Body of pancreas (tissue), 4 donors: ENCODE measurements around the gene UBQLN2.

ENCODE experiments used
- CTCF ChIP-seq, 7 experiments: fragments of 450-650 bp in 4 of 7; fragments of 200-600 bp in 3 of 7; sonication (generic) in 3 of 7; IDR thresholded peaks; one replicate each; pipeline ENCODE4 v1.5.1; 2016 to 2019; ENCODE audit warnings: antibody characterized with exemption in 7 of 7
- POLR2A ChIP-seq, 3 donors: fragments of 450-650 bp; IDR thresholded peaks; one replicate each; pipeline ENCODE4 v1.6.1; 2016; ENCODE audit warnings: antibody characterized with exemption in 3 of 3, mild to moderate bottlenecking in 2 of 3

- TF ChIP-seq CTCF (IDR thresholded peaks at IDR 0.05) (no peak), POLR2A (IDR thresholded peaks at IDR 0.05) (no peak)
Observed at GRCh38 chrX:56588397-56589188, 25.2 kb downstream of the UBQLN2 start.
